ENCODE results near the gene SMG7. TPM values are rescaled to one million over a fixed set of nuclear protein-coding genes. Genes with fewer than 3 reads are reported as not detected.

The SMG7 gene
- total RNA-seq, 2 experiments from 2014 or later, result 45.0 to 185 TPM

Other genes with a start within 250 kb of the SMG7 start
- not detected in 2 replicates for gene NMNAT2, start 54.1 kb upstream of the SMG7 start, total RNA-seq (2014; rRNA removed; shearing (Covaris generic))
- gene NMNAT2, start 54.1 kb upstream of the SMG7 start, total RNA-seq (2022), result not detected in 2 replicates
- 4.0 and 5.0 TPM in 2 replicates for gene NCF2, start 118.0 kb downstream of the SMG7 start, total RNA-seq (2014; rRNA removed; shearing (Covaris generic))
- 13.5 and 17.4 TPM in 2 replicates for gene NCF2, start 118.0 kb downstream of the SMG7 start, total RNA-seq (2022)
- gene ARPC5, start 163.3 kb downstream of the SMG7 start, total RNA-seq (2014; rRNA removed; shearing (Covaris generic)), result 116 and 148 TPM in 2 replicates
- 132 and 133 TPM in 2 replicates for gene ARPC5, start 163.3 kb downstream of the SMG7 start, total RNA-seq (2022)
- not detected in 2 replicates for gene APOBEC4, start 180.8 kb downstream of the SMG7 start, total RNA-seq (2014; rRNA removed; shearing (Covaris generic))
- not detected in 2 replicates for gene APOBEC4, start 180.8 kb downstream of the SMG7 start, total RNA-seq (2022)